Neural progenitor cell (in vitro differentiated cells): ENCODE measurements around the gene PRRT1B.
A peak's percentile ranks its signal among the peaks of the same experiment; 100 is the strongest.

Experiments
- CTCF ChIP-seq: fragments of 200-600 bp; sonication (generic); IDR thresholded peaks from 2 replicates; pipeline ENCODE4 v1.5.1; 2017; ENCODE audit warnings: antibody characterized with exemption, mild to moderate bottlenecking
- EZH2 ChIP-seq: fragments of 200-600 bp; sonication (generic); IDR thresholded peaks from 2 replicates; pipeline ENCODE4 v1.6.1; 2017; ENCODE audit warnings: antibody characterized with exemption, mild to moderate bottlenecking, moderate library complexity
- EZH2phosphoT487 ChIP-seq: fragments of 200-600 bp; sonication (generic); IDR thresholded peaks from 2 replicates; pipeline ENCODE4 v1.6.1; 2017; ENCODE audit warnings: antibody characterized with exemption

GRCh38 chr9:131554843-131555351 is 9.6 kb downstream of the PRRT1B start:
- no peak for TF ChIP-seq CTCF
- peak; percentile 92 for TF ChIP-seq EZH2
- peak; percentile 86 for TF ChIP-seq EZH2phosphoT487
